Measurements from ENCODE around the gene ENOX1. TPM values are rescaled to one million over a fixed set of nuclear protein-coding genes. Genes with fewer than 3 reads are reported as not detected.

ENOX1 gene
- total and polyA plus RNA-seq, 2 of the 8 experiments (the other 6 are each of a cell fraction or from before 2014, with no cell fraction given), result 0.23 to 0.37 TPM

- no peak for TF ChIP-seq CHD7 (IDR thresholded peaks at IDR 0.05; ENCODE audit: insufficient replicate concordance, low read length)
- TF ChIP-seq BACH1 (IDR thresholded peaks at IDR 0.05; ENCODE audit: low read length), result no peak
- TF ChIP-seq EP300 (IDR thresholded peaks at IDR 0.05; ENCODE audit: borderline replicate concordance in 1 of 2, low read depth in 2 of 2, low read length in 2 of 2), result no peak
- TF ChIP-seq CBX5 (IDR thresholded peaks at IDR 0.05; ENCODE audit: low read depth, low read length), result no peak
- TF ChIP-seq SUZ12 (IDR thresholded peaks at IDR 0.05; ENCODE audit: low read length), result no peak
- TF ChIP-seq SRF (IDR thresholded peaks at IDR 0.05; ENCODE audit: low read depth, low read length), result no peak
- no peak for TF ChIP-seq SIX5 (IDR thresholded peaks at IDR 0.05; ENCODE audit: low read depth, low read length)
- no peak for TF ChIP-seq CTCF (IDR thresholded peaks at IDR 0.05; ENCODE audit: control extremely low read depth in 1 of 3, insufficient read depth in 1 of 3, low read depth in 1 of 3, low read length in 3 of 3)
- TF ChIP-seq RBBP5 (IDR thresholded peaks at IDR 0.05; ENCODE audit: borderline replicate concordance, low read depth, low read length), result no peak
Measured at GRCh38 chr13:43331672-43332071, 455.1 kb downstream of the ENOX1 start (continued).

Data from H1 (cell line).